Measurements from ENCODE around the gene LIN7B. TPM values are rescaled to one million over a fixed set of nuclear protein-coding genes. Genes with fewer than 3 reads are reported as not detected.

The LIN7B gene
- total RNA-seq, 1 donor from 2014 or later, result 11.7 TPM

DNA sequence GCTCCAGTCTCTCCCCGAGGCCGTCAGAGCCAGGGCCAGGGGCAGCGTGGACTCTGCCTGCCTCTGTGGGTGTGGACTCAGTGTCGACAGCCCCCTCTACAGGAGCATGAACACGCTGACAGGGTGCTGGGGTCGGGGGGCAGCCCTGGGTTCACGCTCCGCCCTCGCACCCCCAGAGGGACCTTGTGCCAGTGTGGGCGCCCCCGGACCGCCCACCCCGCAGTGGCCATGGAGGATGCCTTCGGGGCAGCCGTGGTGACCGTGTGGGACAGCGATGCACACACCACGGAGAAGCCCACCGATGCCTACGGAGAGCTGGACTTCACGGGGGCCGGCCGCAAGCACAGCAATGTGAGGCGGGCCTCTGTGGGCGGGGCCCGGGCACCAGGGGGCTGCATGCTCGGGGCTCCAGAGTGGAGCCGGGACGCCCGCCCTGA is 51.7 kb downstream of the LIN7B start:
- ATAC-seq, result peak; percentile 42

DNA sequence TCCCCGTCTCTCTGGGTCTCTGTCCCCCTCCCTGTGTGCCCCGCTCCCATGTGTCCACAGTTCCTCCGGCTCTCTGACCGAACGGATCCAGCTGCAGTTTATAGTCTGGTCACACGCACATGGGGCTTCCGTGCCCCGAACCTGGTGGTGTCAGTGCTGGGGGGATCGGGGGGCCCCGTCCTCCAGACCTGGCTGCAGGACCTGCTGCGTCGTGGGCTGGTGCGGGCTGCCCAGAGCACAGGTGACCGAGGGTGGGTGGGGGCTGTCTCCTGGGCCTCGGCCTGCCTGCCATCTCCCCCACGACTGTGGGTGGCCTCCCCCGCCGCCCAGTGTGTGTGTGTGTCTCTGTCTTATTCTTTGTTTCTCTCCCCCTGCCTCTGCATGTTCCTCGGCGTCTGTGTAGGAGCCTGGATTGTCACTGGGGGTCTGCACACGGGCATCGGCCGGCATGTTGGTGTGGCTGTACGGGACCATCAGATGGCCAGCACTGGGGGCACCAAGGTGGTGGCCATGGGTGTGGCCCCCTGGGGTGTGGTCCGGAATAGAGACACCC is 53.8 kb downstream of the LIN7B start:
- peak; percentile 12 for ATAC-seq

Other genes starting within 250 kb of the LIN7B start
- gene PLEKHA4, start 245.8 kb upstream of the LIN7B start, total RNA-seq, result 8.1 TPM
- 30.0 TPM for gene PPP1R15A, start 241.9 kb upstream of the LIN7B start, total RNA-seq
- 0.24 TPM for gene TULP2, start 215.6 kb upstream of the LIN7B start, total RNA-seq
- 104 TPM for gene NUCB1, start 214.1 kb upstream of the LIN7B start, total RNA-seq
- 1.2 TPM for gene DHDH, start 180.7 kb upstream of the LIN7B start, total RNA-seq
- 58.9 TPM for gene BAX, start 159.5 kb upstream of the LIN7B start, total RNA-seq
- gene FTL, start 149.1 kb upstream of the LIN7B start, total RNA-seq, result 417 TPM
- gene GYS1, start 121.1 kb upstream of the LIN7B start, total RNA-seq, result 50.8 TPM
- gene RUVBL2, start 120.5 kb upstream of the LIN7B start, total RNA-seq, result 79.0 TPM
- not detected for gene LHB, start 97.3 kb upstream of the LIN7B start, total RNA-seq
- not detected for gene CGB3, start 90.0 kb upstream of the LIN7B start, total RNA-seq
- not detected for gene CGB2, start 82.5 kb upstream of the LIN7B start, total RNA-seq
- not detected for gene CGB1, start 77.5 kb upstream of the LIN7B start, total RNA-seq
- gene CGB5, start 70.5 kb upstream of the LIN7B start, total RNA-seq, result not detected
- not detected for gene CGB8, start 65.3 kb upstream of the LIN7B start, total RNA-seq
- gene CGB7, start 56.6 kb upstream of the LIN7B start, total RNA-seq, result 0.52 TPM
- 5.6 TPM for gene NTF4, start 49.6 kb upstream of the LIN7B start, total RNA-seq
- gene KCNA7, start 41.7 kb upstream of the LIN7B start, total RNA-seq, result not detected
- 82.3 TPM for gene SNRNP70, start 28.9 kb upstream of the LIN7B start, total RNA-seq
- gene C19orf73, start 4.8 kb downstream of the LIN7B start, total RNA-seq, result 1.3 TPM
- gene PPFIA3, start 5.2 kb downstream of the LIN7B start, total RNA-seq, result 9.2 TPM
- gene HRC, start 41.0 kb downstream of the LIN7B start, total RNA-seq, result 0.24 TPM
- gene TRPM4, start 43.4 kb downstream of the LIN7B start, total RNA-seq, result 12.1 TPM
- 0.48 TPM for gene SLC6A16, start 210.8 kb downstream of the LIN7B start, total RNA-seq
- gene CD37, start 221.0 kb downstream of the LIN7B start, total RNA-seq, result 3.5 TPM
- gene TEAD2, start 248.0 kb downstream of the LIN7B start, total RNA-seq, result 8.0 TPM
- gene DKKL1, start 249.5 kb downstream of the LIN7B start, total RNA-seq, result 0.24 TPM

Data from esophagus mucosa (tissue), 1 donor.